Cardiac fibroblast (primary cell): ENCODE results near the gene FRMD3.

ENCODE experiments used
- DNase-seq, 2 donors: peaks; one replicate each; pipeline versions ENCODE4 v3.0.0 to v3.0.0-alpha.2; 2010; ENCODE audit warnings: low read depth in 2 of 2
- H3K4me3 ChIP-seq, 2 donors: replicated peaks in 1 of 2; 1 replicate in 1 of 2; 2 replicates in 1 of 2; pipeline ENCODE4 v1.5.1; 2011; ENCODE audit warnings: low read depth in 2 of 2, low read length in 2 of 2, mild to moderate bottlenecking in 2 of 2, moderate library complexity in 1 of 2
- CTCF ChIP-seq: IDR thresholded peaks from one replicate; pipeline ENCODE4 v1.5.1; 2011; ENCODE audit warnings: low read depth, mild to moderate bottlenecking, low read length, inconsistent platforms

FRMD3 gene

GRCh38 chr9:83385317-83385716 lies 152.9 kb downstream of the FRMD3 start:
- TF ChIP-seq CTCF = no peak
- no peak overlapping the region for H3K4me3 ChIP-seq
- DNase-seq = peak in 1 of 2 donors; percentile 74

- no peak for TF ChIP-seq CTCF
- DNase-seq = no peak
- no peak overlapping the region for H3K4me3 ChIP-seq
Observed at GRCh38 chr9:83384214-83384613, 154.0 kb downstream of the FRMD3 start.

- no peak for DNase-seq
- no peak for TF ChIP-seq CTCF
- no peak overlapping the region for H3K4me3 ChIP-seq
Observed at GRCh38 chr9:83383034-83383433, 155.2 kb downstream of the FRMD3 start.

GRCh38 chr9:83382421-83382820 lies 155.8 kb downstream of the FRMD3 start:
- H3K4me3 ChIP-seq = no peak overlapping the region
- TF ChIP-seq CTCF = peak; percentile 0
- no peak for DNase-seq

GRCh38 chr9:83379045-83379444 lies 159.2 kb downstream of the FRMD3 start:
- TF ChIP-seq CTCF = no peak
- no peak for DNase-seq
- H3K4me3 ChIP-seq = no peak overlapping the region

- H3K4me3 ChIP-seq = no peak overlapping the region
- no peak for DNase-seq
- TF ChIP-seq CTCF = no peak
Observed at GRCh38 chr9:83372957-83373356, 165.2 kb downstream of the FRMD3 start.

- H3K4me3 ChIP-seq = no peak overlapping the region
- TF ChIP-seq CTCF = no peak
- DNase-seq = no peak
Observed at GRCh38 chr9:83367326-83367725, 170.9 kb downstream of the FRMD3 start.
